ENCODE measurements around the gene ZSCAN12. TPM values are rescaled to one million over a fixed set of nuclear protein-coding genes. Genes with fewer than 3 reads are reported as not detected.
"Not testable (repeated sequence)": the region's sequence is repeated elsewhere in the genome, so short reads cannot be mapped to it uniquely, and the experiment has no call there.

Gene ZSCAN12
- total RNA-seq, 1 experiment from 2014 or later = 7.8 TPM

DNA sequence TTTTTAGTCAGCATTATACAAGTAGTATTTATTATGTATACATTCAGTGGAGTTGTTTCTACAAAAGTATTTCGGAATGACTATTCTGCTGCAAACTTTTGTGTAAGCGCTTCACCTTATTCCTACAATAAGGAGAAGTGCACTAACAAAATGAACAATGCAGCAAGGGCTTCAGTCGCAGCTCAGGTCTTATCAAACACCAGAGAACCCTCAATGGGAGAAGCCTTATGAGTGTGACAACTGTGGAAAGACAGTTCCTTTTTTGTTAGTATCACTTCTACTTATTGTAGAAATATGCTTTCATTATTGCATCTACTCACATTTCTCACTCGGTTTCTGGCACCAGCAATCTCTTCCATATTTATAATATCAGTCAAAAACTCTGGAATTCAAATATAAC, 31.0 kb downstream of the ZSCAN12 start:
- no peaks in the 10 kb centered on the region for H3K9me3 Mint-ChIP-seq
- H3K27ac Mint-ChIP-seq = no peak overlapping the region

DNA sequence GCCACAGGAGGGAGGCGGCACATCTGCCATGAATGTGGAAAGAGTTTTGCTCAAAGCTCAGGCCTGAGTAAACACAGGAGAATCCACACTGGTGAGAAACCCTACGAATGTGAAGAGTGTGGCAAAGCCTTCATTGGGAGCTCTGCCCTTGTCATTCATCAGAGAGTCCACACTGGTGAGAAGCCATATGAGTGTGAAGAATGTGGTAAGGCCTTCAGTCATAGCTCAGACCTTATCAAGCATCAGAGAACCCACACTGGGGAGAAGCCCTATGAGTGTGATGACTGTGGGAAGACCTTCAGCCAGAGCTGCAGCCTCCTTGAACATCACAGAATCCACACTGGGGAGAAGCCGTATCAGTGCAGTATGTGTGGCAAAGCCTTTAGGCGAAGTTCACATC, 34.0 kb downstream of the ZSCAN12 start:
- CTCF ChIA-PET; H3K27ac Mint-ChIP-seq; H3K27me3 Mint-ChIP-seq (ENCODE audit: low read depth); H3K4me1 Mint-ChIP-seq; POLR2A ChIA-PET; ATAC-seq; DNase-seq (ENCODE audit: low spot score); H3K4me3 Mint-ChIP-seq; H3K9me3 Mint-ChIP-seq: not testable (repeated sequence)
- H3K36me3 Mint-ChIP-seq = peaks cover 16% of the 10 kb centered on the region

More for the DNA sequence above, 31.0 kb downstream of the ZSCAN12 start:
- peaks cover 16% of the 10 kb centered on the region for H3K36me3 Mint-ChIP-seq
- no peak overlapping the region for H3K4me3 Mint-ChIP-seq
- ATAC-seq (no peak), DNase-seq (ENCODE audit: low spot score) (no peak)
- TF ChIP-seq, protein P1, sequence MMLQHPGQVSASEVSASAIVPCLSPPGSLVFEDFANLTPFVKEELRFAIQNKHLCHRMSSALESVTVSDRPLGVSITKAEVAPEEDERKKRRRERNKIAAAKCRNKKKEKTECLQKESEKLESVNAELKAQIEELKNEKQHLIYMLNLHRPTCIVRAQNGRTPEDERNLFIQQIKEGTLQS (CRISPR knock-in tag; conservative IDR thresholded peaks at IDR 0.05) = no peak
- no peak for TF ChIP-seq HMGXB4 (CRISPR knock-in tag; IDR thresholded peaks at IDR 0.05)
- no peak for TF ChIP-seq ETV6 (CRISPR knock-in tag; IDR thresholded peaks at IDR 0.05)
- TF ChIP-seq, protein P2, sequence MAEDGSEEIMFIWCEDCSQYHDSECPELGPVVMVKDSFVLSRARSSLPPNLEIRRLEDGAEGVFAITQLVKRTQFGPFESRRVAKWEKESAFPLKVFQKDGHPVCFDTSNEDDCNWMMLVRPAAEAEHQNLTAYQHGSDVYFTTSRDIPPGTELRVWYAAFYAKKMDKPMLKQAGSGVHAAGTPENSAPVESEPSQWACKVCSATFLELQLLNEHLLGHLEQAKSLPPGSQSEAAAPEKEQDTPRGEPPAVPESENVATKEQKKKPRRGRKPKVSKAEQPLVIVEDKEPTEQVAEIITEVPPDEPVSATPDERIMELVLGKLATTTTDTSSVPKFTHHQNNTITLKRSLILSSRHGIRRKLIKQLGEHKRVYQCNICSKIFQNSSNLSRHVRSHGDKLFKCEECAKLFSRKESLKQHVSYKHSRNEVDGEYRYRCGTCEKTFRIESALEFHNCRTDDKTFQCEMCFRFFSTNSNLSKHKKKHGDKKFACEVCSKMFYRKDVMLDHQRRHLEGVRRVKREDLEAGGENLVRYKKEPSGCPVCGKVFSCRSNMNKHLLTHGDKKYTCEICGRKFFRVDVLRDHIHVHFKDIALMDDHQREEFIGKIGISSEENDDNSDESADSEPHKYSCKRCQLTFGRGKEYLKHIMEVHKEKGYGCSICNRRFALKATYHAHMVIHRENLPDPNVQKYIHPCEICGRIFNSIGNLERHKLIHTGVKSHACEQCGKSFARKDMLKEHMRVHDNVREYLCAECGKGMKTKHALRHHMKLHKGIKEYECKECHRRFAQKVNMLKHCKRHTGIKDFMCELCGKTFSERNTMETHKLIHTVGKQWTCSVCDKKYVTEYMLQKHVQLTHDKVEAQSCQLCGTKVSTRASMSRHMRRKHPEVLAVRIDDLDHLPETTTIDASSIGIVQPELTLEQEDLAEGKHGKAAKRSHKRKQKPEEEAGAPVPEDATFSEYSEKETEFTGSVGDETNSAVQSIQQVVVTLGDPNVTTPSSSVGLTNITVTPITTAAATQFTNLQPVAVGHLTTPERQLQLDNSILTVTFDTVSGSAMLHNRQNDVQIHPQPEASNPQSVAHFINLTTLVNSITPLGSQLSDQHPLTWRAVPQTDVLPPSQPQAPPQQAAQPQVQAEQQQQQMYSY (CRISPR knock-in tag; IDR thresholded peaks at IDR 0.05) = no peak
- H3K4me1 Mint-ChIP-seq = no peaks in the 10 kb centered on the region
- H3K27me3 Mint-ChIP-seq (ENCODE audit: low read depth) = no peaks in the 10 kb centered on the region
- ChIA-PET POLR2A (no interaction called here), CTCF (no interaction called here)

- no peak overlapping the region for H3K27ac Mint-ChIP-seq
- ATAC-seq (no peak), DNase-seq (ENCODE audit: low spot score) (no peak)
- peaks cover 15% of the 10 kb centered on the region for H3K36me3 Mint-ChIP-seq
- H3K4me3 Mint-ChIP-seq = no peak overlapping the region
- H3K9me3 Mint-ChIP-seq = peaks cover 4% of the 10 kb centered on the region; the same call in 1 of the 2 replicates
- CTCF ChIA-PET = no interaction called here
- POLR2A ChIA-PET = no interaction called here
- H3K4me1 Mint-ChIP-seq = peaks cover 12% of the 10 kb centered on the region
- TF ChIP-seq, protein P3, sequence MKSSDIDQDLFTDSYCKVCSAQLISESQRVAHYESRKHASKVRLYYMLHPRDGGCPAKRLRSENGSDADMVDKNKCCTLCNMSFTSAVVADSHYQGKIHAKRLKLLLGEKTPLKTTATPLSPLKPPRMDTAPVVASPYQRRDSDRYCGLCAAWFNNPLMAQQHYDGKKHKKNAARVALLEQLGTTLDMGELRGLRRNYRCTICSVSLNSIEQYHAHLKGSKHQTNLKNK (CRISPR knock-in tag; IDR thresholded peaks at IDR 0.05) = no peak
- TF ChIP-seq FOXK1 (CRISPR knock-in tag; IDR thresholded peaks at IDR 0.05) (no peak), ZNF512 (CRISPR knock-in tag; IDR thresholded peaks at IDR 0.05; ENCODE audit: borderline replicate concordance) (no peak), NFATC4 (CRISPR knock-in tag; IDR thresholded peaks at IDR 0.05) (no peak), NR3C1 (CRISPR knock-in tag; conservative IDR thresholded peaks at IDR 0.05; ENCODE audit: low read depth) (no peak), GTF2I (CRISPR knock-in tag; conservative IDR thresholded peaks at IDR 0.05) (no peak), NFYB (CRISPR knock-in tag; conservative IDR thresholded peaks at IDR 0.05; ENCODE audit: low read depth) (no peak), SMAD3 (CRISPR knock-in tag; IDR thresholded peaks at IDR 0.05; ENCODE audit: borderline replicate concordance) (no peak), MLX (CRISPR knock-in tag; IDR thresholded peaks at IDR 0.05) (no peak), EMX1 (CRISPR knock-in tag; IDR thresholded peaks at IDR 0.05) (no peak), ERG (CRISPR knock-in tag; IDR thresholded peaks at IDR 0.05) (no peak)
- TF ChIP-seq, protein P4, sequence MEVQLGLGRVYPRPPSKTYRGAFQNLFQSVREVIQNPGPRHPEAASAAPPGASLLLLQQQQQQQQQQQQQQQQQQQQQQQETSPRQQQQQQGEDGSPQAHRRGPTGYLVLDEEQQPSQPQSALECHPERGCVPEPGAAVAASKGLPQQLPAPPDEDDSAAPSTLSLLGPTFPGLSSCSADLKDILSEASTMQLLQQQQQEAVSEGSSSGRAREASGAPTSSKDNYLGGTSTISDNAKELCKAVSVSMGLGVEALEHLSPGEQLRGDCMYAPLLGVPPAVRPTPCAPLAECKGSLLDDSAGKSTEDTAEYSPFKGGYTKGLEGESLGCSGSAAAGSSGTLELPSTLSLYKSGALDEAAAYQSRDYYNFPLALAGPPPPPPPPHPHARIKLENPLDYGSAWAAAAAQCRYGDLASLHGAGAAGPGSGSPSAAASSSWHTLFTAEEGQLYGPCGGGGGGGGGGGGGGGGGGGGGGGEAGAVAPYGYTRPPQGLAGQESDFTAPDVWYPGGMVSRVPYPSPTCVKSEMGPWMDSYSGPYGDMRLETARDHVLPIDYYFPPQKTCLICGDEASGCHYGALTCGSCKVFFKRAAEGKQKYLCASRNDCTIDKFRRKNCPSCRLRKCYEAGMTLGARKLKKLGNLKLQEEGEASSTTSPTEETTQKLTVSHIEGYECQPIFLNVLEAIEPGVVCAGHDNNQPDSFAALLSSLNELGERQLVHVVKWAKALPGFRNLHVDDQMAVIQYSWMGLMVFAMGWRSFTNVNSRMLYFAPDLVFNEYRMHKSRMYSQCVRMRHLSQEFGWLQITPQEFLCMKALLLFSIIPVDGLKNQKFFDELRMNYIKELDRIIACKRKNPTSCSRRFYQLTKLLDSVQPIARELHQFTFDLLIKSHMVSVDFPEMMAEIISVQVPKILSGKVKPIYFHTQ (CRISPR knock-in tag; IDR thresholded peaks at IDR 0.05) = no peak
- TF ChIP-seq, protein P5, sequence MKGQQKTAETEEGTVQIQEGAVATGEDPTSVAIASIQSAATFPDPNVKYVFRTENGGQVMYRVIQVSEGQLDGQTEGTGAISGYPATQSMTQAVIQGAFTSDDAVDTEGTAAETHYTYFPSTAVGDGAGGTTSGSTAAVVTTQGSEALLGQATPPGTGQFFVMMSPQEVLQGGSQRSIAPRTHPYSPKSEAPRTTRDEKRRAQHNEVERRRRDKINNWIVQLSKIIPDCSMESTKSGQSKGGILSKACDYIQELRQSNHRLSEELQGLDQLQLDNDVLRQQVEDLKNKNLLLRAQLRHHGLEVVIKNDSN (CRISPR knock-in tag; IDR thresholded peaks at IDR 0.05) = no peak
- no peaks in the 10 kb centered on the region; the same call in 1 of the 2 replicates for H3K27me3 Mint-ChIP-seq (ENCODE audit: low read depth)
These were observed 38.6 kb downstream of the ZSCAN12 start for GRCh38 chr6:28360961-28361360.
